Measurements from ENCODE around the gene THAP3. TPM values are rescaled to one million over a fixed set of nuclear protein-coding genes. Genes with fewer than 3 reads are reported as not detected.
A peak's percentile ranks its signal among the peaks of the same experiment; 100 is the strongest.
"Not testable (repeated sequence)": the region's sequence is repeated elsewhere in the genome, so short reads cannot be mapped to it uniquely, and the experiment has no call there.

The THAP3 gene
- total and polyA plus RNA-seq, 4 experiments from 2014 or later = 13.5 to 34.5 (median 24.1) TPM

DNA sequence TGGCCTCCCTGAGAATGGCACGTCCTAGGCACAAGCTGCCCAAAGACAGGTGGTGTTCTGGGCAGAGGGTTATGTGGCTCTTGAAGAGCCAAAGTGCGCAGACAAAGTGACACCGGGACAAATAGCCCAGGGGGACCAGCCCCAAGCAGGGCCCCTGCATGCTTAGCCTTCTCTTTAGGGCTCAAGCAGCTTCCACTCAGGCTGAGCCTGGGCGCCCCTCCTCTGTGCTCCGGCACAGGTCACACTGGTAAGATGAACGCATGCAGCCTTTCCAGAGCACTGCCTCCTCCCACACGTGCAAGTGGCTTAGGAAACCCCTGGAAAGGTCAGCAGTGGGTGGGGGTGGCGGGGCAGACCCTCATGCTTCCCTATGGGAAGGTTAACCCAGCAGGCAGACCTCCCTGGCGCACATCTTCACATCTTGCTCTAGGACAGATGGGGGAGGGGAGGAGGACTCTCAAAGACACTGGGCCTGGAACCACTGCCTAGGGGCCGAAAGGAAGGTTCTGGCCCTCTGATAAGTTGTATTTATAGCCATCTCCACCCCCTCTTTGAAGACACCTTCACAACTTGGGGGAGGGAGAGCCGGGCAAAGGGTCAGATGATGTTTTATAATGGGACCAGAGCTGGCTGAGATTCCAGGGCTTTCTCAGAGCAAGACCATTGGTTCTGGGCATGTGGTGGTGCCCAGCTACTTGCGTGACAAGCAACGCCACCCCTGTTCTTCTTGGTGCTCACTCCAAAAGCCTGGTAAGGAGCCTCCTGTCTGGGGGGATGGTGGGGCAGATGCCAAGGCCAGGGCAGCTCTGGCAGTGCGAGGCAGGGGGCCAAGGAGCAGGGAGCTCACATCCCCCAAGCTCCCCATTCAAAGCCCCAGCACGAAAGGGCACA is 27.5 kb upstream of the THAP3 start:
- CTCF ChIA-PET (ENCODE audit: partially characterized antibody) = interaction anchor here (1.0 kb wide), 1 partner anchor 14 kb away, joined by 3 read pairs; no protein-coding TSS in a partner anchor

GRCh38 chr1:6597777-6598131 is 26.9 kb upstream of the THAP3 start:
- H3K36me3 ChIP-seq (ENCODE audit: insufficient read depth, low read length) = peaks cover 60% of the 10 kb centered on the region
- Mint-ChIP-seq H3K36me3 (peaks cover 32 to 59% of the 10 kb centered on the region in 2 donors), H3K27me3 (no peaks in the 10 kb centered on the region), H3K9me3 (no peaks in the 10 kb centered on the region), H3K4me3 (peak overlapping the region in 1 of 8 donors; percentile 30), H3K27ac (peak overlapping the region in 1 of 7 donors; percentile 15), H3K4me1 (peaks cover 11 to 66% (median 41%) of the 10 kb centered on the region in 4 donors)
- no peaks in the 10 kb centered on the region for H3K27me3 ChIP-seq (ENCODE audit: insufficient read depth, low read length)
- POLR2A ChIA-PET (ENCODE audit: partially characterized antibody) = interaction anchor here (1.0 to 8.5 kb wide), 4 partner anchors 14 to 43 kb away, joined by 3 to 273 read pairs (median 60); partner anchors contain the start of genes NOL9, TAS1R1, THAP3 and ZBTB48
- CTCF ChIA-PET (ENCODE audit: partially characterized antibody) = interaction anchor here (1.2 kb wide), 1 partner anchor 8 kb away, joined by 4 read pairs; no protein-coding TSS in a partner anchor
- no peaks in the 10 kb centered on the region for H3K9me3 ChIP-seq (ENCODE audit: control insufficient read depth in 1 of 2, low read length in 2 of 2)
- peaks cover 50% of the 10 kb centered on the region for H3K4me1 ChIP-seq (ENCODE audit: insufficient read depth, low read length)
- intact Hi-C loops (cut with micrococcal nuclease) = no loop called here
- H3K4me3 ChIP-seq (ENCODE audit: low read length in 2 of 2) = no peak overlapping the region
- no peak for DNase-seq
- no peak overlapping the region for H3K27ac ChIP-seq (ENCODE audit: low read depth, low read length)

More for the DNA sequence above, 27.5 kb upstream of the THAP3 start:
- POLR2A ChIA-PET (ENCODE audit: partially characterized antibody) = interaction anchor here (1.0 to 8.5 kb wide), 3 partner anchors 13 to 42 kb away, joined by 3 to 273 read pairs (median 3); partner anchors contain the start of genes NOL9, TAS1R1 and ZBTB48
- DNase-seq = no peak
- Histone ChIP-seq H3K36me3 (ENCODE audit: insufficient read depth, low read length) (peaks cover 62% of the 10 kb centered on the region), H3K4me1 (ENCODE audit: insufficient read depth, low read length) (peaks cover 56% of the 10 kb centered on the region), H3K9me3 (ENCODE audit: control insufficient read depth in 1 of 2, low read length in 2 of 2) (no peaks in the 10 kb centered on the region), H3K4me3 (ENCODE audit: low read length in 2 of 2) (no peak overlapping the region), H3K27me3 (ENCODE audit: insufficient read depth, low read length) (no peaks in the 10 kb centered on the region), H3K27ac (ENCODE audit: low read depth, low read length) (no peak overlapping the region)
- Mint-ChIP-seq H3K36me3 (peaks cover 32 to 57% of the 10 kb centered on the region in 2 donors), H3K4me1 (peaks cover 11 to 66% (median 41%) of the 10 kb centered on the region in 4 donors), H3K27ac (peak overlapping the region in 3 of 7 donors; percentile 15 to 70 (median 51)), H3K4me3 (peak overlapping the region in 5 of 8 donors; percentile 17 to 46 (median 28)), H3K9me3 (no peaks in the 10 kb centered on the region), H3K27me3 (no peaks in the 10 kb centered on the region)
- intact Hi-C loops (cut with micrococcal nuclease) = no loop called here

DNA sequence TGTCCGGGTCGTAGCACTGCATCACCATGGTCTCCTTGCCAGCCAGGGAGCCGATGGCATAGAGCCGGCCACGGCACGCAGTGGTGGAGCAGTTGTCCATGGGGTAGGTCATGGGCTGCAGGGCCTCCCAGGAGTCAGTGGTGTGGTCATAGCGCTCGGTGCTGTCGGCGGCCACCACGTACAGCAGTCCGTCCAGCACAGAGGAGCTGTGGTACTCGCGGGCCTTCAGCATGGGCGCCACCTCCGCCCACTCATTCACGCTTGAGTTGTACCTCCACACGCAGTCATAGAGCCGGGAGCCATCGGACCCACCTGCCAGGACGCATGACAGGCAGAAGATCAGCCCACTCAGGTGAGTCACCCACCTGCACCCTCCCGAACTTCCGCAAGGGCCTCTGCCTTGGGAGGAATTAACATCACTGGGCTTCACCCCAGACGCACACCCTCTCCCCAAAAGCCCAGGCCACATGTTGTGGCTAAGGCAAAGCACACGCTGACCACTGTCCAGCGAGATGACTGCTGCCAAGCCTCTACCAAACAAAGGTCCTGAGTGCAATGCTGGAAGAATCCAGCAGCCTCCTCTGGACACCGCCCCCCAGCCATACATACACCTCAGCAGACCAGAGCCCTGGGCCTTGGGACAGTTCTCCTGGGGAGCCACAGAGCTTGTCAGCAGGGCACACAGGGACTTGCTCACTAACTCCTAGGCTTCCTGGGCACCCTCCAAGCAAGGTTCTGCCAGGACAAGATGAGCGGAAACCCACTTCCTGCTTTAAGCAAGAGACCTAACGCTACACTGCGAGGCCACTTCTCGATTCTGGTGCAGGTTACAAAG is 25.3 kb upstream of the THAP3 start:
- Histone ChIP-seq H3K36me3 (ENCODE audit: insufficient read depth, low read length) (peaks cover 44% of the 10 kb centered on the region), H3K27ac (ENCODE audit: low read depth, low read length) (peak overlapping the region; percentile 54), H3K4me3 (ENCODE audit: low read length in 2 of 2) (peak overlapping the region; percentile 81), H3K9me3 (ENCODE audit: control insufficient read depth in 1 of 2, low read length in 2 of 2) (no peaks in the 10 kb centered on the region), H3K4me1 (ENCODE audit: insufficient read depth, low read length) (peaks cover 59% of the 10 kb centered on the region), H3K27me3 (ENCODE audit: insufficient read depth, low read length) (no peaks in the 10 kb centered on the region)
- H3K36me3 Mint-ChIP-seq = peaks cover 28 to 54% of the 10 kb centered on the region in 2 donors
- CTCF ChIA-PET (ENCODE audit: partially characterized antibody) = interaction anchor here (0.6 to 3.8 kb wide), 15 partner anchors 10 to 112 kb away, joined by 3 to 24 read pairs (median 5); partner anchors contain the start of genes NOL9, TAS1R1, THAP3 and ZBTB48
- H3K9me3 Mint-ChIP-seq = no peaks in the 10 kb centered on the region
- peak overlapping the region; percentile 93 to 99 (median 98) for H3K4me3 Mint-ChIP-seq
- H3K27ac Mint-ChIP-seq = peak overlapping the region; percentile 84 to 96 (median 89)
- intact Hi-C loops (cut with micrococcal nuclease) = no loop called here
- POLR2A ChIA-PET (ENCODE audit: partially characterized antibody) = interaction anchor here (0.8 to 8.5 kb wide), 11 partner anchors 7 to 607 kb away, joined by 3 to 273 read pairs (median 46); partner anchors contain the start of genes NOL9, PHF13, TAS1R1 and THAP3
- peaks cover 13 to 73% (median 49%) of the 10 kb centered on the region in 4 donors for H3K4me1 Mint-ChIP-seq
- DNase-seq = peak; percentile 54 to 80 (median 60)
- no peaks in the 10 kb centered on the region for H3K27me3 Mint-ChIP-seq

GRCh38 chr1:6599991-6600390 is 24.7 kb upstream of the THAP3 start:
- Histone ChIP-seq H3K4me3 (ENCODE audit: low read length in 2 of 2) (peak overlapping the region; percentile 87 to 92), H3K36me3 (ENCODE audit: insufficient read depth, low read length) (peaks cover 37% of the 10 kb centered on the region), H3K27ac (ENCODE audit: low read depth, low read length) (peak overlapping the region; percentile 88), H3K4me1 (ENCODE audit: insufficient read depth, low read length) (peaks cover 61% of the 10 kb centered on the region)
- H3K27me3 ChIP-seq (ENCODE audit: insufficient read depth, low read length); H3K9me3 ChIP-seq (ENCODE audit: control insufficient read depth in 1 of 2, low read length in 2 of 2); H3K9me3 Mint-ChIP-seq; DNase-seq; H3K27me3 Mint-ChIP-seq; intact Hi-C loops (cut with micrococcal nuclease): not testable (repeated sequence)
- Mint-ChIP-seq H3K27ac (peak overlapping the region; percentile 88 to 98 (median 96)), H3K4me1 (peaks cover 14 to 71% (median 50%) of the 10 kb centered on the region in 4 donors), H3K4me3 (peak overlapping the region; percentile 93 to 99 (median 98)), H3K36me3 (peaks cover 25 to 51% of the 10 kb centered on the region in 2 donors)
- CTCF ChIA-PET (ENCODE audit: partially characterized antibody) = interaction anchor here (0.8 to 3.8 kb wide), 13 partner anchors 11 to 113 kb away, joined by 3 to 24 read pairs (median 6); partner anchors contain the start of genes NOL9, TAS1R1, THAP3 and ZBTB48
- POLR2A ChIA-PET (ENCODE audit: partially characterized antibody) = interaction anchor here (0.7 to 8.5 kb wide), 14 partner anchors 7 to 607 kb away, joined by 3 to 273 read pairs (median 24); partner anchors contain the start of genes NOL9, PHF13, TAS1R1 and THAP3

GRCh38 chr1:6600410-6601048 is 24.1 kb upstream of the THAP3 start:
- Mint-ChIP-seq H3K36me3 (peaks cover 21 to 46% of the 10 kb centered on the region in 2 donors), H3K4me1 (peaks cover 14 to 65% (median 47%) of the 10 kb centered on the region in 4 donors), H3K9me3 (no peaks in the 10 kb centered on the region), H3K27ac (peak overlapping the region; percentile 88 to 98 (median 96)), H3K27me3 (no peaks in the 10 kb centered on the region), H3K4me3 (peak overlapping the region; percentile 93 to 99 (median 98))
- peaks cover 32% of the 10 kb centered on the region for H3K36me3 ChIP-seq (ENCODE audit: insufficient read depth, low read length)
- intact Hi-C loops (cut with micrococcal nuclease) = loop anchor here (1.0 kb wide), 1 partner anchor 20 kb away; no protein-coding TSS in a partner anchor
- ChIA-PET POLR2A (ENCODE audit: partially characterized antibody) (interaction anchor here (0.7 to 8.5 kb wide), 15 partner anchors 8 to 608 kb away, joined by 3 to 273 read pairs (median 21); partner anchors contain the start of genes NOL9, PHF13, PLEKHG5 and TAS1R1), CTCF (ENCODE audit: partially characterized antibody) (interaction anchor here (0.8 to 3.8 kb wide), 14 partner anchors 11 to 114 kb away, joined by 3 to 24 read pairs (median 6); partner anchors contain the start of genes NOL9, TAS1R1, THAP3 and ZBTB48)
- H3K27me3 ChIP-seq (ENCODE audit: insufficient read depth, low read length) = no peaks in the 10 kb centered on the region
- no peaks in the 10 kb centered on the region for H3K9me3 ChIP-seq (ENCODE audit: control insufficient read depth in 1 of 2, low read length in 2 of 2)
- peaks cover 61% of the 10 kb centered on the region for H3K4me1 ChIP-seq (ENCODE audit: insufficient read depth, low read length)
- peak overlapping the region; percentile 88 for H3K27ac ChIP-seq (ENCODE audit: low read depth, low read length)
- peak overlapping the region; percentile 87 to 92 for H3K4me3 ChIP-seq (ENCODE audit: low read length in 2 of 2)
- no peak for DNase-seq
